Loucy (cell line): Measurements from ENCODE around the gene HDGFL2.

Experiments used
- EZH2phosphoT487 ChIP-seq: fragments of 200-600 bp; IDR thresholded peaks from 2 replicates; pipeline ENCODE4 v1.6.1; 2018; ENCODE audit warnings: antibody characterized with exemption, mild to moderate bottlenecking, moderate library complexity, borderline replicate concordance
- TF ChIP-seq, protein P1 (sequence below): fragments of 200-600 bp; sonication (generic); conservative IDR thresholded peaks from 2 replicates; pipeline ENCODE4 v1.5.1; 2014; ENCODE audit warnings: mild to moderate bottlenecking, antibody characterized with exemption, low read length

DNA sequence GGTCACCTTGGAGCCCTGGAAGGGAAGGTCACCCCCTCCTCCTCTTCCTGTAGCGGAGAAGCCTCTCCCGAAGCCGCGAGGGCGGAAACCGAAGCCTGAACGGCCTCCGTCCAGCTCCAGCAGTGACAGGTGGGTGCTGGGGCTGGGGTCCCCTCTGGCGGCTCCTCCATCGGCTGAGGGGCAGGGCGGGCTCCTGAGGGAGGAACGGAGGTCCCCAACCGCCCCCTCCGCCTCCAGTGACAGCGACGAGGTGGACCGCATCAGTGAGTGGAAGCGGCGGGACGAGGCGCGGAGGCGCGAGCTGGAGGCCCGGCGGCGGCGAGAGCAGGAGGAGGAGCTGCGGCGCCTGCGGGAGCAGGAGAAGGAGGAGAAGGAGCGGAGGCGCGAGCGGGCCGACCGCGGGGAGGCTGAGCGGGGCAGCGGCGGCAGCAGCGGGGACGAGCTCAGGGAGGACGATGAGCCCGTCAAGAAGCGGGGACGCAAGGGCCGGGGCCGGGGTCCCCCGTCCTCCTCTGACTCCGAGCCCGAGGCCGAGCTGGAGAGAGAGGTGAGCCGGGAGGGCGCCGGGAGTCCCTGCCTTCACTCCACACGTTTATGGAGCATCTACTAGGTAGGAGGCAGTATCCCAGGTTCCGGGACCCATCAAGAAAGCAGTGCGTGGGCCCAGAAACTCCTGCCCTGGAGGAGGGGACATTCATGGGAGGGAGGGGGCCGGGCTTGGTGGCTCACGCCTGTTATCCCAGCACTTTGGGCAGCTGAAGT lies 22.0 kb downstream of the HDGFL2 start:
- TF ChIP-seq, protein P1, sequence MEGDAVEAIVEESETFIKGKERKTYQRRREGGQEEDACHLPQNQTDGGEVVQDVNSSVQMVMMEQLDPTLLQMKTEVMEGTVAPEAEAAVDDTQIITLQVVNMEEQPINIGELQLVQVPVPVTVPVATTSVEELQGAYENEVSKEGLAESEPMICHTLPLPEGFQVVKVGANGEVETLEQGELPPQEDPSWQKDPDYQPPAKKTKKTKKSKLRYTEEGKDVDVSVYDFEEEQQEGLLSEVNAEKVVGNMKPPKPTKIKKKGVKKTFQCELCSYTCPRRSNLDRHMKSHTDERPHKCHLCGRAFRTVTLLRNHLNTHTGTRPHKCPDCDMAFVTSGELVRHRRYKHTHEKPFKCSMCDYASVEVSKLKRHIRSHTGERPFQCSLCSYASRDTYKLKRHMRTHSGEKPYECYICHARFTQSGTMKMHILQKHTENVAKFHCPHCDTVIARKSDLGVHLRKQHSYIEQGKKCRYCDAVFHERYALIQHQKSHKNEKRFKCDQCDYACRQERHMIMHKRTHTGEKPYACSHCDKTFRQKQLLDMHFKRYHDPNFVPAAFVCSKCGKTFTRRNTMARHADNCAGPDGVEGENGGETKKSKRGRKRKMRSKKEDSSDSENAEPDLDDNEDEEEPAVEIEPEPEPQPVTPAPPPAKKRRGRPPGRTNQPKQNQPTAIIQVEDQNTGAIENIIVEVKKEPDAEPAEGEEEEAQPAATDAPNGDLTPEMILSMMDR: no peak
- TF ChIP-seq EZH2phosphoT487: no peak
